ENCODE data around the gene TNPO2.

TNPO2 gene

DNA sequence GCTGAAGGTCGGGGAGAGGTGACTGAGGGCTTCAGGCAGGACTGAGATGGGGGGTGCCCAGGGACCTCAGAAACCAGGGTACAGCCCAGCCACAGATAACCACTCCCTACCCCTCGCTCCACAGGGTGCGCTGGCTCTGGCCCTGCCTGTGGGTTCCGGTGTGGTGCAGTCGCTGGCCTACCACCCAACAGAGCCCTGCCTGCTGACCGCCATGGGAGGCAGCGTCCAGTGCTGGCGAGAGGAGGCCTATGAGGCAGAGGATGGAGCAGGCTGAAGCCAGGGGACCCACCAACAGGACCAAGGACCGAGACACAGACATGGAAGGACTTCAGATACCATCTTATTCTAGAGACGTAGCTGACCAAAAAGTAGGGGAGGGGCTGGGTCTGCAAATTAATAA, 48.3 kb downstream of the TNPO2 start:
- no peak for DNase-seq

DNA sequence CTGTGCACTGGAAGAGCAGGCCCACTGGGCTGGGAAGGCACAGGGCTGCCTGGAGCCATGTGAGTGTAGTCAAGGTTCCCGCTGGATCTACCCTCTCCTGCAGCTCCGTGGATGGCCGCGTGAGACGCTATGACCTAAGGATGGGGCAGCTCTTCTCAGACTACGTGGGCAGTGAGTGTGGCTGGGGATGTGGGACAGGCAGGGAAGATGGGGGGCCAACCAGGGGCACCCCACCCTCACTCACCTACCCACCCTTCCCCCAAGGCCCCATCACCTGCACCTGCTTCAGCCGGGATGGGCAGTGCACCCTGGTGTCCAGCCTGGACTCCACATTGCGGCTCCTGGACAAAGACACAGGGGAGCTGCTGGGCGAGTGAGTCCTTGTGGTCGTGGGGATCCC, 51.0 kb downstream of the TNPO2 start:
- no peak for DNase-seq

GRCh38 chr19:12670159-12670928, 53.4 kb downstream of the TNPO2 start:
- no peak for DNase-seq

GRCh38 chr19:12669270-12670158, 54.2 kb downstream of the TNPO2 start:
- DNase-seq, result peak; percentile 86

DNA sequence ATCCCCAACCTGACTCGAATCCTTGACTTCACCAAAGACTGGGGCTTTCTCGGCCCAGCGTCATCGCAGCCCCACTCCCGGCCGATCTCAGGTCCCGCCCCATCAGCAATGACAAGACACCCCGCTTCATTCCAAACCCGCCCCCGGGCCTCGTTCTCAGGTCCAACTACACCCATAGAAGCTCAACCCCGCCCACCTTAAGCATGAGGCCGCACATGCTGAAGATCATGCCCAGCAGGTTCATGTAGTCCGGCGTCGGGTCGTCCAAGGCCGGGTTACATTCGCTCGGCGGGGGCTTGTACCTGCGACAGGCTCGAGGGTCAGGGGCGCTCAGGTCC, 54.8 kb downstream of the TNPO2 start:
- DNase-seq, result no peak

DNA sequence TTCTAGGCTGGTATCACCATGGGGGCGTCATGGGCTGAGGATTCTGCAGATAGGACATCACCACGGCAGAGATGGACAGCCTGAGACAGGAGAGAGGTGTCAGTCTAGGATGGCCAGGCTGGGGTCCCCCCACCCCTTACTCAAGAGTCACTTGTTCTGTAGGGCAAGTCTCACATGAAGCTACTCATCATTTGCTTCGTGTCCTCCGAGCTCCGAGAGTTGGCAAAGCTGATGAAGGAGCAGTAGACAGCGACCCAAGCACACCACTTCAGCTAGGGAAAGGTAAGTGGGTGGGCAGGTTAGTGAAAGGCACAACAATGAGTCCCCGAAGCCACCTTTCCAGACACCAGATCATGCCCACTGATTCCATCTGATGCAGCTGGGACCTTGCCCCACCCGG, 55.4 kb downstream of the TNPO2 start:
- no peak for DNase-seq

- no peak for DNase-seq
Observed at GRCh38 chr19:12667731-12668302, 55.9 kb downstream of the TNPO2 start.

GRCh38 chr19:12666265-12667048, 57.3 kb downstream of the TNPO2 start, which contains the start of the genes MAN2B1 and WDR83:
Gene MAN2B1 (minus strand): TSS chr19:12666742. CDS start chr19:12666701, 41 bp downstream.
Gene WDR83 (plus strand): TSS chr19:12666807. CDS start chr19:12669791, 2,984 bp downstream.
- DNase-seq, result peak; percentile 34

DNA sequence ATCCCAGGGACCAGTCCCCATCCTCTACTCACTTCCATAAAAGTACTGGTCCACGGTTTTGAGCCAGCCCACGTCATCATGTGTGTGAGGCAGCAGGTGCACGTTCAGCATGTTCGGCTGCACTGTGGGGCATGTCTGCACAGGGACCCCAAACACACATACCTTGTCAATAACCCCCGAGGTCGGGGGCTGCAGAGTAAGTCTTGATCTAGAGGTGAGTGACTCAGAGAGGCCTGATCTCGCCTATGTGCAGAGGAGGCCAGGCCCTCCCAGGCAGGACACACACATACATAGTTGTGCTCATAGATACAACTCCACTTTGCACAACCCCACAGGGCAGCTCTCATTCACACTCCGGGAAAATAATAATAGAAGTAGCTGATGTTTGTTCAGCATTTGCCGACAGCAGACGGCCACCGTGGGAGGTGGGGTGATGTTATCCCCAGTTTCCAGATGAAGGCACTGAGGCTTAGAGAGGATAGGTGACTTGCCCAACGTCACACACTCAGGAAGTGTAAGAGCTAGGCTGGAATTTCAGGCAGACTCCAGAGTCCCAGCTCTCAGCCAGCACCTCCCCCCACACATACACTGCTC, 58.0 kb downstream of the TNPO2 start:
- no peak for DNase-seq

DNA sequence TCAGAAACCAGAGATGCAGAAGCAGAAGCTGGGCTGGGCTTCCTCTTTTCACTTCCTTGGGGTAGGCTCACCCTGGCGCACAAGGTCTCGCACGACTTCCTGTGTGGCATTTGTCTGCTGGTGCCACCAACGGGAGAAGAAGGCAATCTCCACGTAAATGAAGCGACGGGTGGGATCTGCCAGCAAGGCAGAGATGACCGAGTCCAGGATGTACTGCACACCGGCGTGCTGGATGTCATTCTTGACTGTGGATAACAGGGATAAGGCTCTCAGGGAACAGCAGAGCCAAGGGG, 58.5 kb downstream of the TNPO2 start:
- DNase-seq, result no peak

GRCh38 chr19:12664406-12665280, 59.1 kb downstream of the TNPO2 start:
- no peak for DNase-seq

GRCh38 chr19:12660980-12661379, 62.8 kb downstream of the TNPO2 start:
- DNase-seq, result no peak

- DNase-seq, result no peak
Observed at GRCh38 chr19:12657966-12658365, 65.8 kb downstream of the TNPO2 start.

DNA sequence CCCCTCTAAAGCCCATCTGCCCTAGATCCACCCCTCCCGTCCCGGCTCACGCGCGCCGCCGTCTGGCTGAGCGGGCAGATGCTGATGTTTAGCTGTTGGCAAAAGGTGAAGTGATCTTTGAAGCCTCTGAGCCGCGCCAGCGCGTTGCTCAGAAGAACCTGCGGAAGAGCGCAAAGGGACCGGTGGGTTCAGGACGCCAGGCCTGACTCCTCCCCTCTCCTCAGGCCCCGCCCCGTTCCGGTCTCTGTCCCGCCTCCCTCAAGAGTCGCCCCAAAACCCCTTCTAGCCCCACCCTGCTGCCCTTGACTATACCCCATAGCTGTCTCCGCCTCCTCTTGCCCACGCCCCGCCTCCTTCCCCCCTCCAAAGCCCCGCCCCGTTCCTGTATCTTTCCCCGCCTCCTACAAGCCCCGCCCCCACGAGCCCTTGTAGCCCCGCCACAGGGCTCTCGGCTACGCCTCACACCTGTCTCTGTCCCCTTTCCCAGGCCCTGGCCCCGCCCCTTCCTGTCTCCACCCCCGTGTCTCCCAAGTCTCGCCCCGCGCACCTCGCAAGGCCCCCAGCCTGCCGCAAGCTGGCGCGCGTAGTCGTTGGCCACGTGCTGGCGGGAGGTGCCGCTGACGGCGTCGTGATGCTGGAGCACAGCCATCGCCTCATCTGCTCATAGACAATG, 66.7 kb downstream of the TNPO2 start:
- DNase-seq, result no peak

DNA sequence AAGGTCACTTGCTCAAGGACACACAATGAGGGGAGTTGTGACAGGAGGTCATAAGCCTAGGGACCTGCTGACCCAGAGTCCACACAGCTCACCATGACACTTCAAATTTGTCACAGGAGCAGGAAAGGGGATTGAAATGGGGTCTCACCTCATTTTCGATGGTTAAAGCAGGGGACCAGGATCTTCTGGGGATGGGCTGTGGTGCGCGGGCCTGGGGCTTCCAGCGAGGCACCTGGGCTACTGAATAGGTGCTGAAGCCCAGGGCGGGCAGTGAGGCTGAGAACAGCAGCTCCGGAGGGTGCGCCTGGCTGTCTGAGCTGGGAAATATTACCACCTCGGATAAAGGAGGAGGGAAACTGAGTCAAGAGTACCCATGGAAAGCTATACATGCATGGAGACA, 68.2 kb downstream of the TNPO2 start:
- no peak for DNase-seq

DNA sequence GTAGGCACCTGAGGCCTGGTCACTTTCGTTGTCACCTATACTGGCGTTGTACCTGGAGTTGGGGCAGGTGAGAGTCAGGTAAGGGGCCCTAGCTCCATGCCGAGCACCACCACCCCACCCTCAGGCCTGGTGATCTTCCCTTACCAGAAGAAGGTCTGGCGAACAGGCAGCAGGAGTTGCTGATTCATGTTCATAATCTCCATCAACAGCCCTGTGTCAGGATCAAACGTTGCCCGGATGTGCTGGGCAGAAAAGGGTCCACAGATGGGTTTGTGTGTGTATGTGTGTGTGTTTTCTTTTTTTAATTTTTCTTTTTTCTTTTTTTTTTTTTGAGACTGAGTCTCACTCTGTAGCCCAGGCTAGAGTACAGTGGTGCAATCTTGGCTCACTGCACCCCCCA, 71.5 kb downstream of the TNPO2 start:
- DNase-seq, result no peak

- DNase-seq, result no peak
Observed at GRCh38 chr19:12649941-12650340, 73.8 kb downstream of the TNPO2 start.

Data from kidney glomerular epithelial cell (primary cell).